CD4-positive, alpha-beta T cell (primary cell): ENCODE results near the gene ADNP2. TPM values are rescaled to one million over a fixed set of nuclear protein-coding genes. Genes with fewer than 3 reads are reported as not detected.
A peak's percentile ranks its signal among the peaks of the same experiment; 100 is the strongest.

Experiments
- ATAC-seq: fragments of 200-7000 bp; cut with Tn5 transposase; one replicate; pipeline ENCODE4 v1.10.0; 2022; ENCODE audit warnings: mild to moderate bottlenecking; ENCODE audit not compliant: poor library complexity
- CTCF ChIA-PET: fragments of 350-600 bp; sonication (Branson Sonifier 250); formaldehyde crosslinking; loops from one replicate; lab custom pipeline; 2021; ENCODE audit warnings: antibody characterized with exemption, inconsistent platforms; lab: Charles Lee
- POLR2A ChIA-PET: fragments of 350-600 bp; sonication (Branson Sonifier 250); formaldehyde crosslinking; loops from one replicate; lab custom pipeline; 2021; ENCODE audit warnings: antibody characterized with exemption, inconsistent platforms; lab: Charles Lee
- DNase-seq, 14 experiments: peaks; one replicate each; pipeline ENCODE4 v3.0.0-alpha.2; 2013 to 2020; ENCODE audit warnings: mixed read lengths in 2 of 14
- H3K27ac ChIP-seq, 2 donors: one replicate each; pipeline versions ENCODE4 v1.5.1 to v1.7.0; 2013; ENCODE audit warnings: low read length in 2 of 2, low read depth in 1 of 2, mild to moderate bottlenecking in 1 of 2
- H3K27me3 ChIP-seq, 2 experiments: 1 replicate in 1 of 2; 2 replicates in 1 of 2; pipeline versions ENCODE4 v1.6.1 to v1.7.0; 2013; ENCODE audit warnings: low read length in 2 of 2, control low read depth in 1 of 2, mild to moderate bottlenecking in 1 of 2, moderate library complexity in 1 of 2; ENCODE audit not compliant: insufficient read depth in 2 of 2, control insufficient read depth in 1 of 2
- H3K36me3 ChIP-seq: one replicate; pipeline ENCODE4 v1.6.1; 2013; ENCODE audit warnings: low read length, control low read depth; ENCODE audit not compliant: insufficient read depth
- H3K4me1 ChIP-seq: one replicate; pipeline ENCODE4 v1.6.1; 2013; ENCODE audit warnings: low read length, control low read depth; ENCODE audit not compliant: insufficient read depth
- H3K4me3 ChIP-seq: one replicate; pipeline ENCODE4 v1.5.1; 2013; ENCODE audit warnings: mild to moderate bottlenecking, low read length, moderate library complexity
- H3K9me3 ChIP-seq, 2 experiments: 1 replicate in 1 of 2; 2 replicates in 1 of 2; pipeline versions ENCODE4 v1.6.1 to v1.7.0; 2013; ENCODE audit warnings: low read length in 2 of 2, mild to moderate bottlenecking in 2 of 2, control low read depth in 1 of 2, moderate library complexity in 1 of 2; ENCODE audit not compliant: control insufficient read depth in 1 of 2, insufficient read depth in 1 of 2
- H3K27ac Mint-ChIP-seq: one replicate; pipeline ENCODE4 v1.8.0; 2020; ENCODE audit warnings: mixed read lengths
- H3K27me3 Mint-ChIP-seq: one replicate; pipeline ENCODE4 v1.8.0; 2021; ENCODE audit warnings: mixed read lengths
- H3K36me3 Mint-ChIP-seq: one replicate; pipeline ENCODE4 v1.8.0; 2021; ENCODE audit warnings: low read depth, mixed read lengths
- H3K4me1 Mint-ChIP-seq: one replicate; pipeline ENCODE4 v1.8.0; 2021; ENCODE audit warnings: low read depth, mixed read lengths
- H3K4me3 Mint-ChIP-seq: one replicate; pipeline ENCODE4 v1.8.0; 2020; ENCODE audit warnings: mild to moderate bottlenecking, mixed read lengths
- H3K9me3 Mint-ChIP-seq: one replicate; pipeline ENCODE4 v1.8.0; 2020; ENCODE audit warnings: mixed read lengths
- CTCF ChIP-seq: fragments of 200-600 bp; IDR thresholded peaks from one replicate; pipeline ENCODE4 v1.8.0; 2022; ENCODE audit warnings: antibody characterized with exemption, mild to moderate bottlenecking
- intact Hi-C, 2 experiments: fragments of 100-400 bp; cut with DNase I in 1 of 2; cut with micrococcal nuclease in 1 of 2; formaldehyde crosslinking; loops; one replicate each; pipeline versions ENCODE4 v1.15.1 to v1.9.0; 2023 to 2025; cut with DNase I, micrococcal nuclease
- total RNA-seq, 174 experiments: library from RNA in 2 of 174; stranded (reverse) in 2 of 174; gene quantifications; one replicate each; pipeline ENCODE4 v1.2.3 and lab custom pipeline; 2021 to 2026

The ADNP2 gene
- total RNA-seq, 2 experiments from 2014 or later, result 61.0 to 61.5 TPM

DNA sequence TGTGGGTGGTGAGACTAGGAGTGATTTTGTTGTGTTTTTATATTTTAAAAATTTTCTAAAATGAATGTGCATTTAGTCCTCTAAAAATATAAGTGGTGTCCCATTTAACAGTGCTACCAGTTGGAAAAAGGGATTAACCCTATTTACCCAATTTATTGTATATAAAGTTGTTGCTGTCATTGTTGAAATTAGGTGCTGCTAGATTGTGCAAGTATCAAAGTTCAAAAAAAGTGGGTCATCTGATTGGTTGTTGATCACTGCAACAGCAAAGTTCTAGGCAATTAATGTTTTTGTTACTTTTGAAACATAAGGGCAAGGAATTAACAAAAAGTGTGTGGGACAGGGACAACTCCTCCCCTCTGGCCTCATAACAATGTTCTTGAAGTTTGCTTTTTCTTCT is 40.6 kb downstream of the ADNP2 start:
- CTCF ChIA-PET, result no interaction called here
- POLR2A ChIA-PET, result no interaction called here
- Mint-ChIP-seq H3K4me1 (peaks cover 21% of the 10 kb centered on the region), H3K4me3 (no peak overlapping the region), H3K36me3 (peaks cover 4% of the 10 kb centered on the region), H3K27me3 (peaks cover 19% of the 10 kb centered on the region), H3K9me3 (no peaks in the 10 kb centered on the region), H3K27ac (no peak overlapping the region)
- TF ChIP-seq CTCF, result no peak
- Histone ChIP-seq H3K4me3 (no peak overlapping the region), H3K4me1 (peaks cover 15% of the 10 kb centered on the region), H3K9me3 (no peaks in the 10 kb centered on the region), H3K27ac (no peak overlapping the region), H3K27me3 (no peaks in the 10 kb centered on the region), H3K36me3 (no peaks in the 10 kb centered on the region)
- ATAC-seq (no peak), DNase-seq (no peak)
- intact Hi-C loops, result no loop called here

DNA sequence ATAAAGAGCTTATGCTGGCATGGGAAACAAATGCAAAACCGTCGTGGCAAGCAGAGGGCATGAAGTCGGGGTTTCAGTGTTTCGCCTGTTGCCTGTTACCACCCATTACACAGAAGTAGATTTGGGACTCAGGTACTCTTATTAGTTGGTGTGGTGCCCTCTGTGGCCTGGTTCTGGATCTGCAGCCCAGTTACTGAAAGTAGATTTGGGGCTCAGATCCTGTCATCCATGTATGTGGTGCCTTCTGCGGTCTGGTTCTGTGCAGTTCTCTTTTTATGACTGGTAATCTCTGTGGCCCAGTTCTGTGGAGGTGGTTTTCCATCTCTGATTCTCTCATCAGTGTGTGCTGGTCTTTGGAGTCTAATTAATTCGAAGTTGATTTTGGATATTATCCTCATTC is 45.2 kb downstream of the ADNP2 start:
- H3K36me3 Mint-ChIP-seq, result no peaks in the 10 kb centered on the region
- POLR2A ChIA-PET, result interaction anchor here (0.7 to 0.8 kb wide), 2 partner anchors 10 to 1055 kb away, joined by 3 to 4 read pairs; no protein-coding TSS in a partner anchor

GRCh38 chr18:80157708-80158343 is 48.8 kb downstream of the ADNP2 start:
- TF ChIP-seq CTCF, result peak; percentile 97
- POLR2A ChIA-PET, result no interaction called here
- intact Hi-C loops, result no loop called here
- ATAC-seq (peak; percentile 64), DNase-seq (peak; percentile 57 to 82 (median 67))
- no peak overlapping the region for H3K4me3 ChIP-seq
- Mint-ChIP-seq H3K36me3 (no peaks in the 10 kb centered on the region), H3K27ac (no peak overlapping the region), H3K9me3 (no peaks in the 10 kb centered on the region), H3K27me3 (peaks cover 29% of the 10 kb centered on the region), H3K4me3 (no peak overlapping the region), H3K4me1 (peaks cover 4% of the 10 kb centered on the region)
- H3K27ac ChIP-seq, result no peak overlapping the region
- H3K4me1 ChIP-seq, result no peaks in the 10 kb centered on the region
- H3K27me3 ChIP-seq, result peaks cover 9 to 25% of the 10 kb centered on the region in 2 experiments
- peaks cover 0 to 7% of the 10 kb centered on the region in 2 experiments for H3K9me3 ChIP-seq
- no peaks in the 10 kb centered on the region for H3K36me3 ChIP-seq
- CTCF ChIA-PET, result interaction anchor here (0.5 to 1.7 kb wide), 5 partner anchors 13 to 52 kb away, joined by 3 to 5 read pairs (median 3); no protein-coding TSS in a partner anchor

More for the DNA sequence above, 45.2 kb downstream of the ADNP2 start:
- Histone ChIP-seq H3K36me3 (no peaks in the 10 kb centered on the region), H3K4me3 (no peak overlapping the region), H3K4me1 (no peaks in the 10 kb centered on the region), H3K27ac (no peak overlapping the region), H3K27me3 (peaks cover 0 to 3% of the 10 kb centered on the region in 2 experiments), H3K9me3 (no peaks in the 10 kb centered on the region)
- Mint-ChIP-seq H3K9me3 (no peaks in the 10 kb centered on the region), H3K4me3 (no peak overlapping the region), H3K4me1 (peaks cover 4% of the 10 kb centered on the region), H3K27me3 (peaks cover 7% of the 10 kb centered on the region), H3K27ac (no peak overlapping the region)
- ATAC-seq, result peak; percentile 73
- CTCF ChIA-PET, result no interaction called here
- DNase-seq, result peak in 4 of 14 experiments; percentile 8 to 59 (median 44)
- intact Hi-C loops, result no loop called here
- TF ChIP-seq CTCF, result peak; percentile 29
